Umbilical cord (tissue), 2 donors: ENCODE measurements around the gene CHCHD1. TPM values are rescaled to one million over a fixed set of nuclear protein-coding genes. Genes with fewer than 3 reads are reported as not detected.
"Not testable (repeated sequence)": the region's sequence is repeated elsewhere in the genome, so short reads cannot be mapped to it uniquely, and the experiment has no call there.

Experiments
- DNase-seq: peaks from one replicate; pipeline ENCODE4 v3.0.0-alpha.2; 2015; ENCODE audit warnings: low spot score
- total RNA-seq: library from RNA; depleted of rRNA; stranded (reverse); fragments of >200 nt; gene quantifications from one replicate; pipeline ENCODE4 v1.2.3, GENCODE V29; 2014; ENCODE audit warnings: low replicate concordance; ENCODE audit not compliant: insufficient read depth

Gene CHCHD1
- total RNA-seq, result 21.4 TPM

DNA sequence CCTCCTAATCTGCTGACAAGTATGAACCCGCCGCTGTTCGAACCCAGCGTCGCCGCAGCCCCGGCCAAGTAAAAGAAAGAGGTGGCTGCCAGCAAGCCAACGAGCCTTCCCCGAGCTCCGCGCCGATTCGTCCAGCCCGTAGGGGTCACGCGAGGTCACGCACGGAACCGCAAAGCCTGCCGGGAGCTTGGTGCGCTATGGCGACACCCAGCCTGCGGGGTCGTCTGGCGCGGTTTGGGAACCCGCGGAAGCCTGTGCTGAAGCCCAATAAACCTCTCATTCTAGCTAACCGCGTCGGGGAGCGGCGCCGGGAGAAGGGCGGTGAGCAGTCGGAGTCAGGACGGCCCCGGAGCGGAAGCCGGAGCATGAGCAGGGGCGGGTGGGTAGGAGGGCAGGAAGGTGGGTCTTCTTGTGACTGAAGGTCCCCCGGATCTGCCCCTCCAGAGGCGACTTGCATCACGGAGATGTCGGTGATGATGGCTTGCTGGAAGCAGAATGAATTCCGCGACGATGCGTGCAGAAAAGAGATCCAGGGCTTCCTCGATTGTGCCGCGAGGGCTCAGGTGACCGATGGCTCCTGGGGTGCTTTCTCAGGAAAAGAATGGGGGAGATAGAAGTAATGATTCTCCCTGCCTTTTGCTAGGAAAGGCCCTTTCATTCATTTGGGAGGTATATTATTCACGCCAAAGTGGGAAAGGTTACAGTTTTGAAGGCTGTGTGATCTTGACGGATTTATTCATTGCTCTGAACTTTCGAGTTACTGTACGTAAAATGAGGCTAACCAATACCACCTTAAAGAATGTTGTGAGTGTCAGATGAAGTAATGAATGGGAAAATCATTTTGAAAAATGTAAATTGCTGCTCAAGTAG is at the start of gene CHCHD1:
CHCHD1 (plus strand) TSS at position 170 of the 870 bp plus-strand sequence; CDS start at position 198, 28 bp downstream.
- DNase-seq, result peak; percentile 94

GRCh38 chr10:73732426-73732825 is 49.4 kb upstream of the CHCHD1 start:
- no peak for DNase-seq

DNA sequence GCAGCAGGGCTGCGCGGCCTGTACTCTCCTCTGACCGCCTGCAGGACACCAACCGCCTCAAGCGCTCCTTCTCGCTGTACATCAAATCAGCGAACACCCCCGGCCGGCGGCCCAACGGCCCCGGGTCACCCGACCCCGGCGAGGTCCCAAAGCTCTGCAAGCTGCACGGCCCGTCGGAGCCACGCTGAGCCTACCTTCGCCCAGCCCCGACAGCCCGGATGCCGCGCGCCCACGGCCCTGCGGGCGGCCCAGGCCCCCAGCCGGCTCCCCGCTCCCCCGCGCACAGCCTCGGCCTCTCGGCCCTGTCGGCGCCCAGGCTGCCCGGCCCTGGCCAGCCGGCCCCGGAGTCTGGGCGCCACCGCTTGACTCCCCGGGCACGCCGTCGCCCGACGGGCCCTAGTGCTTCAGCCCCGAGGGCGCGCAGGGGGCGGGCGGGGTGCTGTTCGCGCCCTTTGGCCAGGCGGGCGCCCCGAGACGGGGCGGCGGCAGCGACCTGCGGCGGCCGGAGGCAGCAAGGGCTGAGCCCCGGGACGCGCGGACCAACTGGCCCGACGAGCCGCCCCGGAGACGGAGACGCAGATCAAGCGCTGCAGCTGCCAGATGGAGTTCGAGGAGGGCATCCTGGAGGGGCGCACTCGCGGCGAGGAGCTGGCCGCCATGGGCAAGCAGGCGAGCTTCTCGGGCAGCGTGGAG is 48.8 kb upstream of the CHCHD1 start:
- DNase-seq, result no peak

GRCh38 chr10:73734028-73734720 is 47.7 kb upstream of the CHCHD1 start:
- DNase-seq, result no peak

GRCh38 chr10:73734796-73735305 is 47.0 kb upstream of the CHCHD1 start:
- no peak for DNase-seq

- not testable (repeated sequence) for DNase-seq
Measured at GRCh38 chr10:73740501-73741254, 41.2 kb upstream of the CHCHD1 start.

- no peak for DNase-seq
Measured at GRCh38 chr10:73742454-73742734, 39.5 kb upstream of the CHCHD1 start.

- no peak for DNase-seq
Measured at GRCh38 chr10:73743327-73743904, 38.4 kb upstream of the CHCHD1 start.

DNA sequence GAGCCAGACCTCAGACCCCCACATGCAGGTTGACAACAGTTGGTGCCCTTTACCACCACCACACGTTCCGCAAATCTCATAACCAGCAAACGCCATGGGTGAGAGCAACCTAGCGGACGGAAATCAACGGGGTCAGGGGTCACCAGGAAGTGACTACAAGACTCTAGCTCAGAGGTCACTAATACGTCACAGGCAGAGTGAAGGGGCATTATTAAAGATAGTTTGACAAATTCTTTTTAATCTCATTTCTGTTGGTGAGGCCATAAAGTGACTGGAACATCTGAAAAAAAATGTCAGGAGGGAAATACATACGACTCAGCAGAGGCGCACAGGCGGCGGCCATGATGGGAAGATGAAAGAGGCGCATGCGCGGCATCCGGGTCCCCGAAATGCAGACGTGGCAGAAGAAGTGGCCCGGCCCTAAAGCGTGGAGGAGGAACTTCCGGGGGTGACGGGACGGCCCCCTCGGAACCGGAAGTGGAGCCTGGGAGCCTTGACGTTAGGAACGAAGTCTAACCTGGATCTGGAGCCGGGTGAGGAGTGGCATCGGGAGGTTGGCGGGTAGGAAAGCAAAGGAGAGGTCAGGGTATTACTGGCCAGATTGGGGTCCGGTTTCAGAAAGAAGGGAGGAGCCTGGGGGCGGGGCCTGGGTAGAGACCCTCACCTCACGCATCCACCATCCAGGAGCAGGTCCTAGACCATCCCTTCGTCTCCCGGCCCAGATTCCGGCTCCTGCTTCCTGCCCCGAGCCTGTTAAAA is 37.8 kb upstream of the CHCHD1 start, which contains the start of gene SEC24C:
SEC24C (plus strand) TSS at position 468 of the 759 bp plus-strand sequence. CDS start 2,461 bp downstream, outside the sequence.
- peak; percentile 99 for DNase-seq

- DNase-seq, result peak; percentile 80
Measured at GRCh38 chr10:73744664-73744975, 37.2 kb upstream of the CHCHD1 start.

DNA sequence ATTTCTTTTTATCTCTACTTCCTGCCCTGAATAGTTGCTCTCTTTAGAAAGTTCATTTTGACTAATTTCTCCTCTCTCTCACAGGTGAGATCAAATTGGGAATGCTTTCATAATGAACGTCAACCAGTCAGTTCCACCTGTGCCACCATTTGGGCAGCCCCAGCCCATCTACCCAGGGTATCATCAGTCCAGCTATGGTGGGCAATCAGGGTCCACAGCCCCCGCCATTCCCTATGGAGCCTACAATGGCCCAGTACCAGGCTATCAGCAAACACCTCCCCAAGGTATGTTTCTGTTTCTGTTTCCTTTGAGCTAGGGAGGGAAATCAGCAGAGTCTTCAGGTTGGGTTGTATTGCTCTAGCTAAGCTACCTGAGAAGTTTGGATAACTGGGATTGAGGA is 35.1 kb upstream of the CHCHD1 start:
- no peak for DNase-seq

GRCh38 chr10:73750819-73751218 is 31.0 kb upstream of the CHCHD1 start:
- DNase-seq, result no peak

- DNase-seq, result no peak
Measured at GRCh38 chr10:73756183-73756582, 25.7 kb upstream of the CHCHD1 start.

- no peak for DNase-seq
Measured at GRCh38 chr10:73758704-73759511, 22.9 kb upstream of the CHCHD1 start.

- DNase-seq, result no peak
Measured at GRCh38 chr10:73759512-73760115, 22.2 kb upstream of the CHCHD1 start.

GRCh38 chr10:73761781-73762180 is 20.1 kb upstream of the CHCHD1 start:
- no peak for DNase-seq

- DNase-seq, result no peak
Measured at GRCh38 chr10:73762915-73763314, 18.9 kb upstream of the CHCHD1 start.

DNA sequence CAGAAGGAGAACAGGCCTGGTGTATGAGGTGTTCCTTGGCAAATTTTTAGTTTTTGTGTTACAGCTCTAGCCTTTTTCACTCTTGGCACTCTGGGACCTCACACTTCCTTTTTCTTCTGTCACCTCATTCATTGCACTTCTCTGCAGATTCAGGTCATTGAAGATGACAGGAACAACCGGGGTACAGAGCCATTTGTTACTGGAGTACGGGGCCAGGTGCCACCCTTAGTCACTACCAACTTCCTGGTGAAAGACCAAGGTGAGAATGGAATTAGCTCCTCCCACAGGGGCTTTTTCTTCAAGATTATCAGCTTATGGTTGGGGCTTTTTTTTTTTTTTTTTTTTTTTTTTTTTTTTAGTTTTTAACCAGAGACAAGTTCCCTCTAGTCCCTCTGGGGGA is 18.5 kb upstream of the CHCHD1 start:
- no peak for DNase-seq

DNA sequence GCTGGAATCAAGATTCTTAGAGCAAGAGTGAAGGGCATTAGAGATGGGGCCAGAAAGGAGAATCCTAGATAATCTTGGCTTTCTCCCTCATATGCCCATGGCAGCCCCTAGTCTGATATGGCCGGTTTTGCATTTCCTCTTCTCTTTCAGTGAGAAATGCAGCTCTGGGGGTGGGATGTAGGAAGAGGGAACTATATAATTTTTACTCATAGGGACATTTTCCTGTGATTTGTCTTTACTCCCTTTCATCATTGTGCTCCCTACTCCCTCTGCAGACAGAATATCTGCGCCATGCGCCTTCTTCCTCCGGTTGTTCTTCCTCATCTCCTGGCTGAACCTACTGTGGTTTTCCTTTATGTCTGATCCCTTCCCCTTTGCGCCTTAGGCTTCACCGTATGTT is 16.8 kb upstream of the CHCHD1 start:
- DNase-seq, result no peak
